Neural cell (in vitro differentiated cells): Measurements from ENCODE around the gene PRSS35. TPM values are rescaled to one million over a fixed set of nuclear protein-coding genes. Genes with fewer than 3 reads are reported as not detected.
"Not testable (repeated sequence)": the region's sequence is repeated elsewhere in the genome, so short reads cannot be mapped to it uniquely, and the experiment has no call there.

ENCODE experiments used
- H2AFZ ChIP-seq: fragments of 200-600, 300-800 bp; sonication (generic), shearing (Covaris generic); 2 replicates; pipeline ENCODE4 v1.6.0; 2014; ENCODE audit warnings: low read depth, mild to moderate bottlenecking, antibody characterized with exemption, low read length, moderate library complexity
- H3F3A ChIP-seq: fragments of 200-600 bp; shearing (Covaris generic); 2 replicates; pipeline ENCODE4 v1.6.1; 2016; ENCODE audit warnings: mild to moderate bottlenecking, moderate library complexity, mixed read lengths, antibody characterized with exemption, low read length; ENCODE audit not compliant: insufficient read depth, poor library complexity, severe bottlenecking
- H3K27ac ChIP-seq: fragments of 200-600, 300-800 bp; sonication (generic), shearing (Covaris generic); 2 replicates; pipeline ENCODE4 v1.5.1; 2014; ENCODE audit warnings: mild to moderate bottlenecking, low read length, moderate library complexity
- H3K27me3 ChIP-seq: fragments of 300-800, 200-600 bp; sonication (generic), shearing (Covaris generic); 2 replicates; pipeline ENCODE4 v1.6.0; 2014; ENCODE audit warnings: mild to moderate bottlenecking, low read depth, low read length, moderate library complexity; ENCODE audit not compliant: insufficient read depth
- H3K36me3 ChIP-seq: fragments of 300-800, 200-600 bp; sonication (generic), shearing (Covaris generic); 2 replicates; pipeline ENCODE4 v1.5.1; 2014; ENCODE audit warnings: mild to moderate bottlenecking, antibody characterized with exemption, low read length, moderate library complexity; ENCODE audit not compliant: insufficient read depth
- H3K4me2 ChIP-seq: fragments of 300-800, 200-600 bp; sonication (generic), shearing (Covaris generic); 2 replicates; pipeline ENCODE4 v1.6.0; 2014; ENCODE audit warnings: mild to moderate bottlenecking, low read length
- H3K4me3 ChIP-seq: fragments of 300-800, 200-600 bp; sonication (generic), shearing (Covaris generic); 2 replicates; pipeline ENCODE4 v1.5.1; 2014; ENCODE audit warnings: mild to moderate bottlenecking, low read length, moderate library complexity
- H3K79me2 ChIP-seq: fragments of 200-600 bp; shearing (Covaris generic); replicated peaks from 2 replicates; pipeline ENCODE4 v1.6.0; 2014; ENCODE audit warnings: mild to moderate bottlenecking, low read length, moderate library complexity; ENCODE audit not compliant: insufficient read depth
- H3K9ac ChIP-seq: fragments of 300-800, 200-600 bp; sonication (generic), shearing (Covaris generic); 2 replicates; pipeline ENCODE4 v1.6.1; 2016; ENCODE audit warnings: mild to moderate bottlenecking, low read length, mixed read lengths
- H3K9me2 ChIP-seq: fragments of 200-600 bp; shearing (Covaris generic); 2 replicates; pipeline ENCODE4 v1.6.1; 2016; ENCODE audit warnings: mild to moderate bottlenecking, low read length, mixed read lengths; ENCODE audit not compliant: insufficient read depth
- H3K9me3 ChIP-seq: fragments of 200-600, 300-800 bp; sonication (generic), shearing (Covaris generic); 2 replicates; pipeline ENCODE4 v1.6.1; 2016; ENCODE audit warnings: mild to moderate bottlenecking, mixed run types, low read length, moderate library complexity, mixed read lengths
- H4K20me1 ChIP-seq: fragments of 200-600 bp; shearing (Covaris generic); 2 replicates; pipeline ENCODE4 v1.6.1; 2016; ENCODE audit warnings: mild to moderate bottlenecking, mixed run types; ENCODE audit not compliant: insufficient read depth
- CTCF ChIP-seq: fragments of 450-650 bp; IDR thresholded peaks from 2 replicates; pipeline ENCODE4 v1.5.1; 2014; ENCODE audit warnings: antibody characterized with exemption, mild to moderate bottlenecking, moderate library complexity; ENCODE audit not compliant: poor library complexity, severe bottlenecking
- EP300 ChIP-seq: fragments of 450-650 bp; conservative IDR thresholded peaks from 2 replicates; pipeline ENCODE4 v1.6.1; 2014; ENCODE audit warnings: antibody characterized with exemption, mild to moderate bottlenecking, moderate library complexity; ENCODE audit not compliant: poor library complexity, severe bottlenecking
- EZH2 ChIP-seq: fragments of 200-600, 300-800 bp; shearing (Covaris generic), sonication (generic); IDR thresholded peaks from 2 replicates; pipeline ENCODE4 v1.6.1; 2014; ENCODE audit warnings: antibody characterized with exemption, low read length, borderline replicate concordance, mild to moderate bottlenecking; ENCODE audit not compliant: insufficient read depth, poor library complexity, severe bottlenecking
- MXI1 ChIP-seq: fragments of 450-650 bp; conservative IDR thresholded peaks from 2 replicates; pipeline ENCODE4 v1.6.1; 2014; ENCODE audit warnings: antibody characterized with exemption, mild to moderate bottlenecking; ENCODE audit not compliant: poor library complexity, severe bottlenecking
- POLR2AphosphoS5 ChIP-seq: IDR thresholded peaks from 2 replicates; pipeline ENCODE4 v1.6.1; 2012
- RAD21 ChIP-seq: fragments of 450-650 bp; conservative IDR thresholded peaks from 2 replicates; pipeline ENCODE4 v1.6.1; 2014; ENCODE audit warnings: antibody characterized with exemption, mild to moderate bottlenecking, moderate library complexity
- REST ChIP-seq: IDR thresholded peaks from 2 replicates; pipeline ENCODE4 v1.6.1; 2012; ENCODE audit warnings: borderline replicate concordance
- SMC3 ChIP-seq: fragments of 450-650 bp; conservative IDR thresholded peaks from 2 replicates; pipeline ENCODE4 v1.6.1; 2014; ENCODE audit warnings: antibody characterized with exemption, mild to moderate bottlenecking, moderate library complexity; ENCODE audit not compliant: poor library complexity
- TAF1 ChIP-seq: IDR thresholded peaks from 2 replicates; pipeline ENCODE4 v1.6.1; 2012; ENCODE audit warnings: low read depth
- polyA plus RNA-seq: library from polyadenylated mRNA; depleted of rRNA; stranded (reverse); fragments of >200 nt; gene quantifications from 2 replicates; pipeline ENCODE4 v1.2.3, GENCODE V29; 2014

PRSS35 gene
- polyA plus RNA-seq, 1 donor from 2014 or later: 0.32 TPM

- not testable (repeated sequence) for H3K79me2 ChIP-seq, H3K27ac ChIP-seq, H3K9me2 ChIP-seq, H3F3A ChIP-seq, H3K9ac ChIP-seq, H3K4me2 ChIP-seq, H4K20me1 ChIP-seq, H3K9me3 ChIP-seq, H2AFZ ChIP-seq, H3K4me3 ChIP-seq, H3K27me3 ChIP-seq
- H3K36me3 ChIP-seq: peaks cover 30% of the 10 kb centered on the region
Measured at GRCh38 chr6:83551748-83552147, 39.4 kb downstream of the PRSS35 start.

- Histone ChIP-seq H3K4me3 (no peak overlapping the region), H3K4me2 (no peak overlapping the region), H3K36me3 (peaks cover 37% of the 10 kb centered on the region), H3K27me3 (no peaks in the 10 kb centered on the region), H2AFZ (no peak overlapping the region), H3K9ac (no peak overlapping the region), H3K9me2 (no peaks in the 10 kb centered on the region), H4K20me1 (no peaks in the 10 kb centered on the region), H3K27ac (no peak overlapping the region), H3K79me2 (no peaks in the 10 kb centered on the region), H3F3A (no peaks in the 10 kb centered on the region), H3K9me3 (peaks cover 4% of the 10 kb centered on the region)
- TF ChIP-seq POLR2AphosphoS5: no peak
- no peak for TF ChIP-seq CTCF
- no peak for TF ChIP-seq EZH2
- TF ChIP-seq MXI1: no peak
- TF ChIP-seq SMC3: no peak
- no peak for TF ChIP-seq EP300
- no peak for TF ChIP-seq REST
- no peak for TF ChIP-seq RAD21
- no peak for TF ChIP-seq TAF1
Measured at GRCh38 chr6:83556871-83557270, 44.5 kb downstream of the PRSS35 start.

- no peak overlapping the region for H3K27ac ChIP-seq
- peaks cover 6% of the 10 kb centered on the region for H3K9me3 ChIP-seq
- H3K27me3 ChIP-seq: no peaks in the 10 kb centered on the region
- H3K4me2 ChIP-seq: no peak overlapping the region
- no peaks in the 10 kb centered on the region for H4K20me1 ChIP-seq
- TF ChIP-seq REST (no peak), POLR2AphosphoS5 (no peak)
- H3K9ac ChIP-seq: no peak overlapping the region
- H2AFZ ChIP-seq: no peak overlapping the region
- no peaks in the 10 kb centered on the region for H3K79me2 ChIP-seq
- no peaks in the 10 kb centered on the region for H3K9me2 ChIP-seq
- peaks cover 42% of the 10 kb centered on the region for H3K36me3 ChIP-seq
- no peak overlapping the region for H3K4me3 ChIP-seq
- H3F3A ChIP-seq: no peaks in the 10 kb centered on the region
Measured at GRCh38 chr6:83558975-83559374, 46.6 kb downstream of the PRSS35 start.

GRCh38 chr6:83571663-83572185 lies 59.4 kb downstream of the PRSS35 start:
- not testable (repeated sequence) for H2AFZ ChIP-seq, H3K4me3 ChIP-seq, H3K9me3 ChIP-seq, H3K79me2 ChIP-seq, H4K20me1 ChIP-seq, H3K4me2 ChIP-seq, H3K36me3 ChIP-seq, H3F3A ChIP-seq, H3K27me3 ChIP-seq, H3K9me2 ChIP-seq, H3K9ac ChIP-seq, H3K27ac ChIP-seq
